ENCODE data around the gene CLASP1.

- TF ChIP-seq EZH2phosphoT487 (IDR thresholded peaks at IDR 0.05; ENCODE audit: low read depth, severe bottlenecking, unreplicated experiment) = no peak
- TF ChIP-seq CTCF (IDR thresholded peaks at IDR 0.05; ENCODE audit: poor library complexity) = no peak
Measured at GRCh38 chr2:121415727-121416126, 233.5 kb downstream of the CLASP1 start.

Measured in hepatocyte (in vitro differentiated cells).